NOMO-1 treated with dmso at 0.1 percent for 144 hours (cell line): ENCODE results near the gene VPS13A.

Experiments used
- DNase-seq: peaks from one replicate; lab custom pipeline; 2025; ENCODE audit not compliant: unreplicated experiment; lab: John Stamatoyannopoulos, UW

VPS13A gene

GRCh38 chr9:77454663-77455062 is 277.3 kb downstream of the VPS13A start:
- DNase-seq, result no peak

GRCh38 chr9:77455312-77455927 is 278.1 kb downstream of the VPS13A start:
- peak; percentile 15 for DNase-seq

GRCh38 chr9:77456829-77457437 is 279.6 kb downstream of the VPS13A start:
- no peak for DNase-seq

GRCh38 chr9:77457916-77458592 is 280.7 kb downstream of the VPS13A start:
- no peak for DNase-seq

GRCh38 chr9:77460938-77461337 is 283.6 kb downstream of the VPS13A start:
- DNase-seq, result no peak

- DNase-seq, result no peak
These were observed 284.7 kb downstream of the VPS13A start for GRCh38 chr9:77462066-77462465.

- no peak for DNase-seq
These were observed 285.8 kb downstream of the VPS13A start for GRCh38 chr9:77463151-77463550.

- DNase-seq, result no peak
These were observed 287.3 kb downstream of the VPS13A start for GRCh38 chr9:77464661-77465060.

GRCh38 chr9:77469515-77470231 is 292.3 kb downstream of the VPS13A start:
- no peak for DNase-seq
